IMR-90 (cell line): ENCODE data around the gene ARHGEF6.

Experiments
- POLR2A ChIP-seq: IDR thresholded peaks from 2 replicates; pipeline ENCODE4 v1.6.1; 2012; ENCODE audit warnings: mild to moderate bottlenecking, low read depth, low read length
- SMC3 ChIP-seq: fragments of 150-350 bp; IDR thresholded peaks from 2 replicates; pipeline ENCODE4 v1.6.1; 2016; ENCODE audit warnings: low read depth, mild to moderate bottlenecking, antibody characterized with exemption, low read length, moderate library complexity
- TF ChIP-seq, protein P1 (sequence below): conservative IDR thresholded peaks from 2 replicates; pipeline ENCODE4 v1.5.1; 2012; ENCODE audit warnings: mild to moderate bottlenecking, low read depth, low read length, improper control_type of control experiment

DNA sequence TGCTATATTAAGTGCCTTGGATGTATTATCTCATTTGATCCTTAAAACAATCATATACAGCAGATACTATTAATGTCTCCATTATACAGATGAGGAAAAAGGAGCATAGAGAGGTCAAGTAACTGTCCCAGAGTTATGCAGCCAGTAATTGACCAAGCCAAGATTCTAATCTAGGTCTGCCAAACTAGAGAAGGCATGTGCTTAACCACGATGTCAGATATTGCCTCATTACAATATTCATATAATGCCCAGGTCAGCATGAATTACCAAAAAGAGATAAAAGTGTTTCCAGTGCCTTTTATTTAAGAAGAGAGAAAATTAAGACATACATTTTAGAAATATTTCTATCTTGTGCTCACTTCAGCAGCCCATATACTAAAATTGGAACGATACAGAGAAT is 7.1 kb downstream of the ARHGEF6 start:
- TF ChIP-seq, protein P1, sequence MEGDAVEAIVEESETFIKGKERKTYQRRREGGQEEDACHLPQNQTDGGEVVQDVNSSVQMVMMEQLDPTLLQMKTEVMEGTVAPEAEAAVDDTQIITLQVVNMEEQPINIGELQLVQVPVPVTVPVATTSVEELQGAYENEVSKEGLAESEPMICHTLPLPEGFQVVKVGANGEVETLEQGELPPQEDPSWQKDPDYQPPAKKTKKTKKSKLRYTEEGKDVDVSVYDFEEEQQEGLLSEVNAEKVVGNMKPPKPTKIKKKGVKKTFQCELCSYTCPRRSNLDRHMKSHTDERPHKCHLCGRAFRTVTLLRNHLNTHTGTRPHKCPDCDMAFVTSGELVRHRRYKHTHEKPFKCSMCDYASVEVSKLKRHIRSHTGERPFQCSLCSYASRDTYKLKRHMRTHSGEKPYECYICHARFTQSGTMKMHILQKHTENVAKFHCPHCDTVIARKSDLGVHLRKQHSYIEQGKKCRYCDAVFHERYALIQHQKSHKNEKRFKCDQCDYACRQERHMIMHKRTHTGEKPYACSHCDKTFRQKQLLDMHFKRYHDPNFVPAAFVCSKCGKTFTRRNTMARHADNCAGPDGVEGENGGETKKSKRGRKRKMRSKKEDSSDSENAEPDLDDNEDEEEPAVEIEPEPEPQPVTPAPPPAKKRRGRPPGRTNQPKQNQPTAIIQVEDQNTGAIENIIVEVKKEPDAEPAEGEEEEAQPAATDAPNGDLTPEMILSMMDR: no peak
- no peak for TF ChIP-seq POLR2A
- TF ChIP-seq SMC3: no peak
